ENCODE results near the gene CRPPA. TPM values are rescaled to one million over a fixed set of nuclear protein-coding genes. Genes with fewer than 3 reads are reported as not detected.

The CRPPA gene
- total and polyA plus RNA-seq, 2 of the 4 experiments (the other 2 are of a cell fraction): 0.67 to 1.3 TPM

- H3K9me3 ChIP-seq (ENCODE audit: control insufficient read depth, insufficient read depth, low read length): no peaks in the 10 kb centered on the region
- H3K4me1 ChIP-seq (ENCODE audit: control insufficient read depth, insufficient read depth, low read length): peaks cover under 1% of the 10 kb centered on the region; the same call in 1 of the 2 replicates
- no peak for TF ChIP-seq SMC3 (IDR thresholded peaks at IDR 0.05; ENCODE audit: low read depth, low read length)
- TF ChIP-seq MXI1 (IDR thresholded peaks at IDR 0.05; ENCODE audit: borderline replicate concordance, low read depth, low read length): no peak
- TF ChIP-seq RCOR1 (IDR thresholded peaks at IDR 0.05; ENCODE audit: insufficient replicate concordance, low read length): no peak
- TF ChIP-seq CTCF (conservative IDR thresholded peaks at IDR 0.05; ENCODE audit: low read depth, low read length): no peak
- TF ChIP-seq RFX5 (IDR thresholded peaks at IDR 0.05; ENCODE audit: low read depth, low read length): no peak
- TF ChIP-seq CEBPB (IDR thresholded peaks at IDR 0.05; ENCODE audit: low read depth, low read length): no peak
- TF ChIP-seq CHD1 (IDR thresholded peaks at IDR 0.05; ENCODE audit: low read depth, low read length): no peak
- no peak for TF ChIP-seq ELK1 (IDR thresholded peaks at IDR 0.05; ENCODE audit: borderline replicate concordance, low read depth, low read length)
- TF ChIP-seq USF2 (IDR thresholded peaks at IDR 0.05; ENCODE audit: low read depth, low read length): no peak
- CTCF ChIA-PET: interaction anchor here (0.6 kb wide), 2 partner anchors 49 to 51 kb away, joined by 3 read pairs; no protein-coding TSS in a partner anchor
- H3K4ac ChIP-seq (ENCODE audit: low read depth, low read length): no peak overlapping the region
- in situ Hi-C loops (cut with MboI; ENCODE audit: low sequenced_read_pairs) (no loop called here), dilution Hi-C loops (cut with HindIII; ENCODE audit: low sequenced_read_pairs, unreplicated experiment) (no loop called here), intact Hi-C loops (cut with micrococcal nuclease) (no loop called here)
- H3K23ac ChIP-seq (ENCODE audit: low read depth, low read length): no peak overlapping the region
- BruUV-seq (replicated peaks): no TSS peak
- H3K4me3 ChIP-seq (ENCODE audit: insufficient read depth, low read depth, low read length): no peak overlapping the region
- no peak overlapping the region for H2BK15ac ChIP-seq (ENCODE audit: low read depth, low read length)
- no peak overlapping the region for H3K14ac ChIP-seq (replicated peaks; ENCODE audit: low read depth, low read length)
- no peak overlapping the region for H2AFZ ChIP-seq (replicated peaks; ENCODE audit: low read length, poor library complexity)
- no peak overlapping the region for H4K5ac ChIP-seq (ENCODE audit: low read depth, low read length)
- H3K9me1 ChIP-seq (ENCODE audit: insufficient read depth, low read length): peaks cover 1% of the 10 kb centered on the region
- H3K4me2 ChIP-seq (ENCODE audit: low read depth, low read length): no peak overlapping the region
- no peak overlapping the region for H2AK5ac ChIP-seq (ENCODE audit: low read depth, low read length)
- H3K18ac ChIP-seq (ENCODE audit: low read depth, low read length): no peak overlapping the region
- no peak overlapping the region for H2AK9ac ChIP-seq (replicated peaks; ENCODE audit: low read depth, low read length, poor library complexity)
- H2BK120ac ChIP-seq (ENCODE audit: low read depth, low read length): no peak overlapping the region
- H3K27ac ChIP-seq (ENCODE audit: insufficient read depth, low read length): no peak overlapping the region
- POLR2A ChIA-PET (ENCODE audit: unreplicated experiment): no interaction called here
- ATAC-seq (ENCODE audit: low read depth): no peak
- H3K9ac ChIP-seq (ENCODE audit: low read depth, low read length): no peak overlapping the region
- H4K20me1 ChIP-seq (ENCODE audit: insufficient read depth, low read length): no peaks in the 10 kb centered on the region
- H3K36me3 ChIP-seq (ENCODE audit: control insufficient read depth, insufficient read depth, low read length): no peaks in the 10 kb centered on the region
- H3K56ac ChIP-seq (ENCODE audit: extremely low read depth, insufficient read depth, low read length): no peak overlapping the region
- no peaks in the 10 kb centered on the region for H3K79me1 ChIP-seq (ENCODE audit: low read depth in 1 of 2, low read length in 2 of 2)
- no peaks in the 10 kb centered on the region for H3K27me3 ChIP-seq (ENCODE audit: control insufficient read depth, insufficient read depth, low read length)
- no CpG with 5 or more reads among the region's 1 CpG for WGBS, 2 experiments (ENCODE audit: extremely low coverage in 2 of 2, insufficient read length in 1 of 2)
- no peak for DNase-seq
- H4K91ac ChIP-seq (ENCODE audit: insufficient read depth, low read depth, low read length): no peak overlapping the region
- H2BK20ac ChIP-seq (ENCODE audit: low read depth, low read length): no peak overlapping the region
- no peak overlapping the region for H2BK5ac ChIP-seq (ENCODE audit: low read depth, low read length, poor library complexity, severe bottlenecking)
- H4K8ac ChIP-seq (ENCODE audit: low read depth in 2 of 2, low read length in 2 of 2): no peak overlapping the region
Observed at GRCh38 chr7:16455591-16455990, 34.3 kb upstream of the CRPPA start.

Measured in IMR-90 (cell line).